Muscle of back (tissue), 13 donors: Measurements from ENCODE around the gene MVD. TPM values are rescaled to one million over a fixed set of nuclear protein-coding genes. Genes with fewer than 3 reads are reported as not detected.

Experiments used
- DNase-seq, 3 donors: peaks; one replicate each; pipeline versions ENCODE4 v3.0.0 to v3.0.0-alpha.2; 2013
- long read RNA-seq, 9 donors: transcript quantifications; one replicate each; lab custom pipeline, GENCODE V29; 2026
- polyA plus RNA-seq, 10 donors: library from polyadenylated mRNA; unstranded; fragments of 120-200 nt; gene quantifications; one replicate each; pipeline ENCODE4 v1.2.1, GENCODE V29; 2013; ENCODE audit not compliant: insufficient read length in 10 of 10

MVD gene
- 10 to 100 TPM; 19.4 to 38.9 (median 26.3) TPM for polyA plus RNA-seq
- long read RNA-seq, donor 1: 0 reads
- long read RNA-seq, donor 2, partial matches to known transcripts: 0 of 6 reads
- long read RNA-seq, donor 2, other reads (novel, unspliced or antisense): 0 of 6 reads
- long read RNA-seq, donor 3: 0 reads
- long read RNA-seq, donor 4, partial matches to known transcripts: 0 of 5 reads
- long read RNA-seq, donor 4, other reads (novel, unspliced or antisense): 0 of 5 reads
- long read RNA-seq, donor 5, transcript MVD-201 (10 exons, 1,823 nt): major isoform, 8 of 11 reads
- long read RNA-seq, donor 5, partial matches to known transcripts: 0 of 11 reads
- long read RNA-seq, donor 5, other reads (novel, unspliced or antisense): 0 of 11 reads
- long read RNA-seq, donor 6, partial matches to known transcripts: 0 of 7 reads
- long read RNA-seq, donor 6, other reads (novel, unspliced or antisense): 0 of 7 reads
- long read RNA-seq, donor 7, partial matches to known transcripts: 0 of 5 reads
- long read RNA-seq, donor 7, other reads (novel, unspliced or antisense): 0 of 5 reads
- long read RNA-seq, donor 8, partial matches to known transcripts: 0 of 3 reads
- long read RNA-seq, donor 8, other reads (novel, unspliced or antisense): 0 of 3 reads
- long read RNA-seq, donor 9: 0 reads

GRCh38 chr16:88662843-88663606 lies at the start of gene MVD:
Gene MVD, minus strand, starts transcription at chr16:88663091. Its CDS starts 11 bp downstream, at chr16:88663080.
- DNase-seq: peak; percentile 98 to 99 (median 99)

GRCh38 chr16:88712362-88712979 lies 49.6 kb upstream of the MVD start:
- no peak for DNase-seq

GRCh38 chr16:88711750-88712340 lies 49.0 kb upstream of the MVD start:
- DNase-seq: no peak

GRCh38 chr16:88710556-88710955 lies 47.7 kb upstream of the MVD start:
- no peak for DNase-seq

GRCh38 chr16:88706965-88707826 lies 44.3 kb upstream of the MVD start:
- DNase-seq: no peak

GRCh38 chr16:88706229-88706964 lies 43.5 kb upstream of the MVD start, which contains the start of the genes CTU2 and RNF166:
Gene CTU2, plus strand, starts transcription at chr16:88706503. Its CDS starts 28 bp downstream, at chr16:88706531.
Gene RNF166, minus strand, starts transcription at chr16:88706408. Its CDS starts 83 bp downstream, at chr16:88706325.
- peak; percentile 86 to 96 (median 95) for DNase-seq

- peak in 1 of 3 donors; percentile 28 for DNase-seq
These were observed 42.9 kb upstream of the MVD start for GRCh38 chr16:88705801-88706228.

- DNase-seq: peak in 1 of 3 donors; percentile 52
These were observed 42.3 kb upstream of the MVD start for GRCh38 chr16:88705076-88705684.

- DNase-seq: peak in 1 of 3 donors; percentile 41
These were observed 40.8 kb upstream of the MVD start for GRCh38 chr16:88703486-88704309.

- no peak for DNase-seq
These were observed 39.7 kb upstream of the MVD start for GRCh38 chr16:88702371-88703210.

- no peak for DNase-seq
These were observed 38.9 kb upstream of the MVD start for GRCh38 chr16:88701581-88702370.

GRCh38 chr16:88700636-88701482 lies 38.0 kb upstream of the MVD start:
- peak; percentile 60 to 77 (median 66) for DNase-seq

GRCh38 chr16:88700322-88700635 lies 37.4 kb upstream of the MVD start:
- no peak for DNase-seq

- no peak for DNase-seq
These were observed 36.3 kb upstream of the MVD start for GRCh38 chr16:88699180-88699579.

GRCh38 chr16:88698646-88699045 lies 35.8 kb upstream of the MVD start:
- DNase-seq: no peak
